OCI-LY1 (cell line): ENCODE data around the gene IP6K3.

Experiments
- H2AFZ ChIP-seq: fragments of 200-600 bp; sonication (generic), shearing (Covaris generic); 2 replicates; pipeline ENCODE4 v1.6.0; 2014; ENCODE audit warnings: antibody characterized with exemption, mild to moderate bottlenecking, low read length
- H3F3A ChIP-seq: fragments of 200-600 bp; sonication (generic), shearing (Covaris generic); 2 replicates; pipeline ENCODE4 v1.6.0; 2014; ENCODE audit warnings: mild to moderate bottlenecking, antibody characterized with exemption, low read length, moderate library complexity; ENCODE audit not compliant: insufficient read depth
- H3K27ac ChIP-seq: fragments of 200-600 bp; sonication (generic); 2 replicates; pipeline ENCODE4 v1.5.1; 2014; ENCODE audit warnings: low read length, mixed run types, mild to moderate bottlenecking, low read depth; ENCODE audit not compliant: poor library complexity, severe bottlenecking
- H3K27me3 ChIP-seq: fragments of 200-600 bp; sonication (generic); 2 replicates; pipeline ENCODE4 v1.6.0; 2014; ENCODE audit warnings: antibody characterized with exemption, mild to moderate bottlenecking, low read length, moderate library complexity; ENCODE audit not compliant: insufficient read depth
- H3K36me3 ChIP-seq: fragments of 200-600 bp; sonication (generic); 2 replicates; pipeline ENCODE4 v1.6.1; 2014; ENCODE audit warnings: mild to moderate bottlenecking, antibody characterized with exemption, low read length, moderate library complexity, mixed read lengths; ENCODE audit not compliant: insufficient read depth
- H3K4me1 ChIP-seq: fragments of 200-600 bp; sonication (generic); 2 replicates; pipeline ENCODE4 v1.5.1; 2014; ENCODE audit warnings: mild to moderate bottlenecking, low read length, moderate library complexity; ENCODE audit not compliant: insufficient read depth, severe bottlenecking
- H3K4me2 ChIP-seq: fragments of 200-600 bp; sonication (generic), shearing (Covaris generic); 2 replicates; pipeline ENCODE4 v1.6.1; 2014; ENCODE audit warnings: low read length
- H3K4me3 ChIP-seq: fragments of 200-600 bp; sonication (generic); 2 replicates; pipeline ENCODE4 v1.5.1; 2014; ENCODE audit warnings: low read length, low read depth, mild to moderate bottlenecking, mixed read lengths; ENCODE audit not compliant: poor library complexity, severe bottlenecking
- H3K79me2 ChIP-seq: fragments of 200-600 bp; shearing (Covaris generic); 2 replicates; pipeline ENCODE4 v1.6.1; 2016; ENCODE audit warnings: mixed run types, low read length, mixed read lengths; ENCODE audit not compliant: insufficient read depth
- H3K9ac ChIP-seq: fragments of 200-600 bp; sonication (generic), shearing (Covaris generic); 2 replicates; pipeline ENCODE4 v1.6.1; 2014; ENCODE audit warnings: mild to moderate bottlenecking, low read length, mixed read lengths
- H3K9me2 ChIP-seq: fragments of 200-600 bp; sonication (generic), shearing (Covaris generic); 2 replicates; pipeline ENCODE4 v1.6.1; 2014; ENCODE audit warnings: low read depth, mild to moderate bottlenecking, low read length, mixed read lengths
- H3K9me3 ChIP-seq: fragments of 200-600 bp; shearing (Covaris generic); 2 replicates; pipeline ENCODE4 v1.6.1; 2014; ENCODE audit warnings: low read length, mixed read lengths
- H4K20me1 ChIP-seq: fragments of 200-600 bp; sonication (generic), shearing (Covaris generic); 2 replicates; pipeline ENCODE4 v1.6.0; 2016; ENCODE audit warnings: mild to moderate bottlenecking, low read length; ENCODE audit not compliant: insufficient read depth
- EZH2 ChIP-seq: fragments of 200-600 bp; sonication (generic), shearing (Covaris generic); IDR thresholded peaks from 2 replicates; pipeline ENCODE4 v1.8.0; 2017; ENCODE audit warnings: borderline replicate concordance, mixed run types, mild to moderate bottlenecking, antibody characterized with exemption, low read length, moderate library complexity, mixed read lengths
- TF ChIP-seq, protein P1 (sequence below): fragments of 200-600 bp; sonication (generic), shearing (Covaris generic); IDR thresholded peaks from 2 replicates; pipeline ENCODE4 v1.5.1; 2017; ENCODE audit warnings: mild to moderate bottlenecking, antibody characterized with exemption, low read length, moderate library complexity, mixed read lengths

Gene IP6K3

DNA sequence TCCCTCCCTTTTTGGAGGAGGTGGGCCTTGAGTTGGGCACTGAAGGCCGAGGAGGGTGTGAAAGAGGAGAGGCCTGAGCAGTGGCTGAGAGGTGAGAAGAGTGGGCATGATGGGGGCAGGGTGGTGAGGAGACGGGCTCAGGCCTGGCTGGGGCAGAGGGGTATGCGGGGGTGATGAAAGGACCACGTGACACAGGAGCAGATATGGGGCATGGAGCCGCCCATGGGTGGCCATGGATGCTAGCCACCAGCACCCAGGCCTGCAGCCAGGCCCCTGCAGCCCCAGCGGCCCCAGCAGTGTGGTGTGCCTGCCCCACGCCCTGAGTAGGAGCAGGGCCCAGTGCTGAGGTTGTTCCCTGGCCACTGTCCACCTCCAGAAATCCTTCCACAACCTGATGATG is 61.7 kb downstream of the IP6K3 start:
- Histone ChIP-seq H3K36me3 (peaks cover 94% of the 10 kb centered on the region), H3K9ac (no peak overlapping the region), H3K79me2 (no peaks in the 10 kb centered on the region), H3K4me3 (no peak overlapping the region), H3F3A (no peaks in the 10 kb centered on the region), H3K4me2 (no peak overlapping the region), H3K9me2 (no peaks in the 10 kb centered on the region), H3K9me3 (no peaks in the 10 kb centered on the region), H3K27ac (no peak overlapping the region), H3K4me1 (no peaks in the 10 kb centered on the region), H3K27me3 (no peaks in the 10 kb centered on the region), H2AFZ (no peak overlapping the region), H4K20me1 (no peaks in the 10 kb centered on the region)
- no peak for TF ChIP-seq EZH2
- TF ChIP-seq, protein P1, sequence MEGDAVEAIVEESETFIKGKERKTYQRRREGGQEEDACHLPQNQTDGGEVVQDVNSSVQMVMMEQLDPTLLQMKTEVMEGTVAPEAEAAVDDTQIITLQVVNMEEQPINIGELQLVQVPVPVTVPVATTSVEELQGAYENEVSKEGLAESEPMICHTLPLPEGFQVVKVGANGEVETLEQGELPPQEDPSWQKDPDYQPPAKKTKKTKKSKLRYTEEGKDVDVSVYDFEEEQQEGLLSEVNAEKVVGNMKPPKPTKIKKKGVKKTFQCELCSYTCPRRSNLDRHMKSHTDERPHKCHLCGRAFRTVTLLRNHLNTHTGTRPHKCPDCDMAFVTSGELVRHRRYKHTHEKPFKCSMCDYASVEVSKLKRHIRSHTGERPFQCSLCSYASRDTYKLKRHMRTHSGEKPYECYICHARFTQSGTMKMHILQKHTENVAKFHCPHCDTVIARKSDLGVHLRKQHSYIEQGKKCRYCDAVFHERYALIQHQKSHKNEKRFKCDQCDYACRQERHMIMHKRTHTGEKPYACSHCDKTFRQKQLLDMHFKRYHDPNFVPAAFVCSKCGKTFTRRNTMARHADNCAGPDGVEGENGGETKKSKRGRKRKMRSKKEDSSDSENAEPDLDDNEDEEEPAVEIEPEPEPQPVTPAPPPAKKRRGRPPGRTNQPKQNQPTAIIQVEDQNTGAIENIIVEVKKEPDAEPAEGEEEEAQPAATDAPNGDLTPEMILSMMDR = no peak

DNA sequence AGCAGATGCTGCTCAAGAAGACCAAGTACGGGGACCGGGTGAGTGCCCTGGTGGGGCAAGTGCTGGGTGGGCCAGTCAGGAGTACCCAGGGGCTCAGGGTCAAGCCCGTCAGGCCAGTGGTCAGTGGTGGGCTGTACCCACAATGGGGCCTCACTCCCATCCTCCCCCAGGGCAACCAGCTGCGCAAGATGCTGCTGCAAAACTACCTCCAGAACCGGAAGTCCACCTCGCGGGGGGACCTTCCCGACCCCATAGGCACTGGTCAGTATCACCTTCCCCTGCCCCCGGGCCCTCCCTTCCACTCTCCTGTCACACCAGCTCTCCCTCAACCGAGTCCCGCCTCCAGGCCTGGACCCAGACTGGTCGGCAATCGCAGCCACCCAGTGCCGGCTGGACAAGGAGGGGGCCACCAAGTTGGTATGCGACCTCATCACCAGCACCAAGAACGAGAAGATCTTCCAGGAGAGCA is 62.2 kb downstream of the IP6K3 start:
- H4K20me1 ChIP-seq = no peaks in the 10 kb centered on the region
- peaks cover 94% of the 10 kb centered on the region for H3K36me3 ChIP-seq
- H3F3A ChIP-seq = no peaks in the 10 kb centered on the region

GRCh38 chr6:33683576-33684427 is 62.9 kb downstream of the IP6K3 start:
- Histone ChIP-seq H3K9me3 (no peaks in the 10 kb centered on the region), H3F3A (no peaks in the 10 kb centered on the region), H2AFZ (no peak overlapping the region), H3K4me2 (no peak overlapping the region), H3K4me1 (no peaks in the 10 kb centered on the region), H3K36me3 (peaks cover 94% of the 10 kb centered on the region), H3K9me2 (no peaks in the 10 kb centered on the region), H4K20me1 (no peaks in the 10 kb centered on the region), H3K9ac (no peak overlapping the region), H3K4me3 (no peak overlapping the region), H3K79me2 (no peaks in the 10 kb centered on the region), H3K27ac (no peak overlapping the region), H3K27me3 (no peaks in the 10 kb centered on the region)
- TF ChIP-seq EZH2 = no peak
- TF ChIP-seq, protein P1 = no peak

More for the DNA sequence above, 62.2 kb downstream of the IP6K3 start:
- no peaks in the 10 kb centered on the region for H3K9me3 ChIP-seq
- H3K79me2 ChIP-seq = no peaks in the 10 kb centered on the region
- H2AFZ ChIP-seq = no peak overlapping the region
- H3K9me2 ChIP-seq = no peaks in the 10 kb centered on the region
- H3K27ac ChIP-seq = no peak overlapping the region
- no peaks in the 10 kb centered on the region for H3K4me1 ChIP-seq
- H3K9ac ChIP-seq = no peak overlapping the region
- no peak overlapping the region for H3K4me2 ChIP-seq
- no peaks in the 10 kb centered on the region for H3K27me3 ChIP-seq
- no peak overlapping the region for H3K4me3 ChIP-seq
- no peak for TF ChIP-seq EZH2
